ENCODE data around the gene EXOC7. TPM values are rescaled to one million over a fixed set of nuclear protein-coding genes. Genes with fewer than 3 reads are reported as not detected.
A peak's percentile ranks its signal among the peaks of the same experiment; 100 is the strongest.

Gene EXOC7
- total RNA-seq, 3 donors from 2014 or later, result 91.4 to 103 (median 93.9) TPM

GRCh38 chr17:76141212-76142038 lies 37.8 kb upstream of the EXOC7 start, which contains the start of gene FOXJ1:
Gene FOXJ1, minus strand, starts transcription at chr17:76141245. Its CDS starts 850 bp downstream, at chr17:76140395.
- H3K36me3 ChIP-seq, result no peaks in the 10 kb centered on the region
- H3K27ac ChIP-seq, result peak within 1 kb of the TSS in 1 of 2 donors; percentile 17
- no peak for TF ChIP-seq POLR2A (IDR thresholded peaks at IDR 0.05)
- TF ChIP-seq POLR2AphosphoS5 (IDR thresholded peaks at IDR 0.05), result peak in 1 of 3 donors; percentile 10
- no peaks in the 10 kb centered on the region for H3K9me3 ChIP-seq
- H3K27me3 ChIP-seq, result peaks cover 14 to 38% of the 10 kb centered on the region in 2 donors
- peaks cover 0 to 2% of the 10 kb centered on the region in 2 donors for H3K4me1 ChIP-seq
- peak within 1 kb of the TSS; percentile 39 to 66 (median 54) for H3K4me3 ChIP-seq
- DNase-seq (ENCODE audit: low spot score in 2 of 2), result peak; percentile 87 to 88
- intact Hi-C loops (cut with DNase I; ENCODE audit: low total_unique reads), result no loop called here

GRCh38 chr17:76140661-76141211 lies 37.1 kb upstream of the EXOC7 start:
- peaks cover 14 to 38% of the 10 kb centered on the region in 2 donors for H3K27me3 ChIP-seq
- H3K27ac ChIP-seq, result peak overlapping the region in 1 of 2 donors; percentile 17
- TF ChIP-seq POLR2AphosphoS5 (IDR thresholded peaks at IDR 0.05), result no peak
- TF ChIP-seq POLR2A (IDR thresholded peaks at IDR 0.05), result no peak
- no peak for TF ChIP-seq CTCF (IDR thresholded peaks at IDR 0.05)
- H3K4me3 ChIP-seq, result peak overlapping the region; percentile 39 to 66 (median 54)
- no peaks in the 10 kb centered on the region for H3K36me3 ChIP-seq
- DNase-seq (ENCODE audit: low spot score in 2 of 2), result no peak
- intact Hi-C loops (cut with DNase I; ENCODE audit: low total_unique reads), result no loop called here
- no peaks in the 10 kb centered on the region for H3K9me3 ChIP-seq
- H3K4me1 ChIP-seq, result peaks cover 0 to 2% of the 10 kb centered on the region in 2 donors

GRCh38 chr17:76139801-76140660 lies 36.4 kb upstream of the EXOC7 start:
- Histone ChIP-seq H3K27me3 (peaks cover 14 to 38% of the 10 kb centered on the region in 2 donors), H3K9me3 (no peaks in the 10 kb centered on the region), H3K4me1 (peaks cover 0 to 2% of the 10 kb centered on the region in 2 donors), H3K27ac (no peak overlapping the region), H3K4me3 (peak overlapping the region in 2 of 3 donors; percentile 7 to 66), H3K36me3 (no peaks in the 10 kb centered on the region)
- DNase-seq (ENCODE audit: low spot score in 2 of 2), result no peak
- TF ChIP-seq POLR2AphosphoS5 (IDR thresholded peaks at IDR 0.05) (no peak), CTCF (IDR thresholded peaks at IDR 0.05) (no peak), POLR2A (IDR thresholded peaks at IDR 0.05) (no peak)
- intact Hi-C loops (cut with DNase I; ENCODE audit: low total_unique reads), result no loop called here

- H3K9me3 ChIP-seq, result no peaks in the 10 kb centered on the region
- H3K4me1 ChIP-seq, result peaks cover 0 to 2% of the 10 kb centered on the region in 2 donors
- H3K27ac ChIP-seq, result no peak overlapping the region
- H3K27me3 ChIP-seq, result peaks cover 14 to 38% of the 10 kb centered on the region in 2 donors
- H3K36me3 ChIP-seq, result no peaks in the 10 kb centered on the region
- no peak overlapping the region for H3K4me3 ChIP-seq
- TF ChIP-seq CTCF (IDR thresholded peaks at IDR 0.05) (no peak), POLR2AphosphoS5 (IDR thresholded peaks at IDR 0.05) (no peak), POLR2A (IDR thresholded peaks at IDR 0.05) (no peak)
- intact Hi-C loops (cut with DNase I; ENCODE audit: low total_unique reads), result no loop called here
- DNase-seq (ENCODE audit: low spot score in 2 of 2), result no peak
Measured at GRCh38 chr17:76138896-76139752, 35.5 kb upstream of the EXOC7 start.

Measured in breast epithelium (tissue), 4 donors.